GM18526 (cell line): ENCODE data around the gene KIR2DL3.
"Not testable (repeated sequence)": the region's sequence is repeated elsewhere in the genome, so short reads cannot be mapped to it uniquely, and the experiment has no call there.

ENCODE experiments used
- POLR2A ChIP-seq: IDR thresholded peaks from 3 replicates; pipeline ENCODE4 v1.6.1; 2011; ENCODE audit not compliant: insufficient read length; ENCODE audit errors: extremely low read depth

Gene KIR2DL3

DNA sequence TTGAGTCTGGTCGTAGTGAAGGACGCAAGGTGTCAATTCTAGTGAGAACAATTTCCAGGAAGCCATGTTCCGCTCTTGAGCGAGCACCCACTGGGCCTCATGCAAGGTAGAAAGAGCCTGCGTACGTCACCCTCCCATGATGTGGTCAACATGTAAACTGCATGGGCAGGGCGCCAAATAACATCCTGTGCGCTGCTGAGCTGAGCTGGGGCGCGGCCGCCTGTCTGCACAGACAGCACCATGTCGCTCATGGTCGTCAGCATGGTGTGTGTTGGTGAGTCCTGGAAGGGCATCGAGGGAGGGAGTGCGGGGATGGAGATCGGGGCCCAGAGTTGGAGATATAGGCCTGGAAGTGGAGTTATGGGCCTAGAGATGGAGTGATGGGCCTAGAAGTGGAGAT is at the start of gene KIR2DL3:
KIR2DL3 (plus strand) TSS at position 208 of the 400 bp plus-strand sequence; CDS start at position 241, 33 bp downstream.
- TF ChIP-seq POLR2A, result not testable (repeated sequence)

DNA sequence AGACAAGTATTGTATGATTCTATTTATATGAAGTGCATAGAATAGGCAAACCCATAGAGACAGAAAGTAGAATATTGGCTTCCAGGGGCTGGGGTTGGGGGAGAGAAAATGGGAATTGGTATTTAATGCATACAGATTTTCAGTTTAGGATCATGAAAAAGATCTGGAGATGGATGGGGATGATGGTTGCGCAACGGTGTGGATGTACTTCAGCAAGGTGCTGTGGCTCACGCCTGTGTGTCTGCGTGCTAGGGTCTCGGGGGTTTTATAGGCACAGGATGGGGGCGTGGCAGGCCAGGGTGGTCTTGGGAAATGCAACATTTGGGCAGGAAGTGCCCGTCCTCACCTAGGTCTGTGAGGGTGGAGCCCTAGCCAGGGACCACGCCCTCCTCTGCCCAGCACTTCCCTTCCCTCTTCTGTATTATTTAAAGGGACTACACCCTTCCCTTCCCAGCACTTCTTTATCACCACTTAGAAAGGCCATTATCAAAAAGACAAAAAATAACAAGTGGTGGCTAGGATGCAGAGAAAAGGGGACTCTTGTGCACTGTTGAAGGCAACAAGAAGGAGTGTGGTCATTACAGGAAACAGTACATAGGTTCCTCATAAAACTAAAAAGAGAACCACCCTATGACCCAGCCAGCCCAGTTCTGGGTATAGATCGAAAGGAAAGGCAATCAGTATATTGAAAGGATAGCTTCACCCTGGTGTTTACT is 46.6 kb upstream of the KIR2DL3 start:
- TF ChIP-seq POLR2A, result no peak

DNA sequence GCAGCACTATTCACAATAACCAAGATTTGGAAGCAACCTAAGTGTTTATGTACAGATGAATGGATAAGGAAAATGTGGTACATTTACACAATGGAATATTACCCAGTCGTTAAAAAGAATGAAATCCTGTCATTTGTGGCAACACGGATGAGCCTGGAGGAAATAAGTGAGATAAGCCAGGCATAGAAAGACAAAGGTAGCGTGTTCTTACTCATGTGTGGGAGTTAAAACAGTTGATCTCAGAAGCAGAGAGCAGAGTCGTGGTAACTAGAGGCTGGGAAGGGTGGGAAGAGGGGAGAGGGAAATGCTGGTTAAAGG is 46.1 kb upstream of the KIR2DL3 start:
- no peak for TF ChIP-seq POLR2A

DNA sequence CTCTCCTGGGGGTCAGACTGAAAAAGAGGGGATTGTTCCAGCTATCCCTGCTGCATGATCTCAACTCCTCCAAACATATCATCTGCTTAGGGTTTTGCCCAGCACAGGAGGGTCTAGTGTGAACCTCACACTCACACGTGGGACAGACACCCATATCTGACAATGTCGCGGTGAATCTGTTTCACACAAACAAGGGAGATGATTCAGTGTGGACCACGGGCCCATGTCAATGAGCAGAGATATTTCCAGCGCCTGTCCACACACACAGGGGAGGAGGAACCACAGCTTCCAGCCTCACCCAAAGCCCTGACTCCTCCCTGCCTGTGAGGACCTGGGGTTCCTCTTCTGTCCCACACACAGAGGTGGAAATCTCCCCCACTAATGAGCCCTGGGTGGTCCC is 43.7 kb upstream of the KIR2DL3 start:
- TF ChIP-seq POLR2A, result no peak

DNA sequence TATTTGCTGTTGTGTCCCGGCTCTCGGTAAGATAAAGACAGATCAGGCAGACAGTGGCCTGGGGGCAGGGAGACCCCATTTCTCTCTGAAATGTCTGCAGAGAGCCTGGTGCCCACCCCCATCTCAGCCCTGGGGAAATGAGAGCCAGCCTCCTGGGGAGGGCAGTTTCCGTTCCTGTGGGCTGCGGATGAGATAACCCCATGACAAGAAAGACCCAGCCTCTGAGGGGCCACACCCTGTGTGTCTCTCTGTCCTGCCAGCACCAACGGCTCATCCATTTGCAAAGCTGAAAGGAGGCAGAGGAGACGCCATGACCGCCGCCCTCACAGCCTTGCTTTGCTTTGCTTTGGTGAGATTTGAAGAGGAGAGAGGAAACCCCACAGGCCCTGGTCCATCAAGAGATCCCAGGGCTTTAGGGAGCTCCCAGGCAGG is 42.2 kb upstream of the KIR2DL3 start:
- TF ChIP-seq POLR2A, result no peak

DNA sequence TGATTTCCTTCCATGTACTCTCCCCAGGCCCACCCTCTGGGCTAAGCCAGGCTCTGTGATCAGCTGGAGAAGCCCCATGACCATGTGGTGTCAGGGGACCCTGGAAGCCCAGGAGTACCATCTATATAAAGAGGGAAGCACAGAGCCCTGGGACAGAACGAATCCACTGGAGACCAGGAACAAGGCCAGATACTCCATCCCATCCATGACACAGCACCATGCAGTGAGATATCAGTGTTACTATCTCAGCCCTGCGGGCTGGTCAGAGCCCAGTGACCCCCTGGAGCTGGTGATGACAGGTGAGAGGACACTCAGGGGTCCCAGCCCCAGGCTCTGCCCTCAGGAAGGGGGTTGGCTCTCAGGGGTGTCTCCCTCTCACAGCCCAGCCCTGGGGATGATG is 41.5 kb upstream of the KIR2DL3 start:
- no peak for TF ChIP-seq POLR2A

DNA sequence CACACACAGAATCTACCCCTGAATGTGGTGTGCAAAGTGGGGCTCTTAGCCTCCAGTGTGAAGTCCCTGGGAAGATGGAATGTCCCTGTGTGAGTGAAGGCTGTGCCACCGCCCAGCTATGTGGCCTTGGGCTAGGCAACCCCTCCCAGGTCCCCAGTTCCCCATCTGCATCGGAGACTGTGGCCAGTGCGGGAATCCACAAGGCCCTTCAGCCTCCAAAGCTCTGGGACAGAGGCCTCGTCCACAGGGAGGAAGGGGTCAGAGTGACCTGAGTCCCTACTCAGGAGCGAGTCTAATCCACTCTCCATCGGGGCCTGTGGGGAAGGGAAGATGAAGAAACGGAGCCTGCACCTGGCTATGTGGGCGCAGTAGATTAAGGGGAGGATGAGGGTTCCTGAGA is 33.4 kb upstream of the KIR2DL3 start:
- no peak for TF ChIP-seq POLR2A

DNA sequence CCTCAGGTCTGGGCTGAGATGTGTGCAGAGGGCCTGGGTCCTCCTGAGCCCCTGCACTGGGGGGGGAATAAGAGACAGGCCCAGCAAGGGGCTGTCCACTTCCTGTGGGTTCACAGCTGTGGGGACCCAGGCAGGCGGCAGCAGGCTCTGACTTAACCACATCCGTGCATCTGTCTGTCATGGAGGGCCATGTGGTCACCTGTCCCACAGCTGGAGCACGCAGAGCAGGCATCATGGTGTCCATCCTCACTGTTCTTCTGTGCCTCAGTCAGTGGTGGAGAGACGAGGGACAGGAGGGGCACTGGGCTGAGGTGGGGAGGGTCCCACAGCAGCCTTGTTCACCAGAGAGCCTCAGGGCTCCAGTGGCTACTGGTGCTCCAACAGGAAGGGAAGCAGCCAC is 30.4 kb upstream of the KIR2DL3 start:
- no peak for TF ChIP-seq POLR2A

DNA sequence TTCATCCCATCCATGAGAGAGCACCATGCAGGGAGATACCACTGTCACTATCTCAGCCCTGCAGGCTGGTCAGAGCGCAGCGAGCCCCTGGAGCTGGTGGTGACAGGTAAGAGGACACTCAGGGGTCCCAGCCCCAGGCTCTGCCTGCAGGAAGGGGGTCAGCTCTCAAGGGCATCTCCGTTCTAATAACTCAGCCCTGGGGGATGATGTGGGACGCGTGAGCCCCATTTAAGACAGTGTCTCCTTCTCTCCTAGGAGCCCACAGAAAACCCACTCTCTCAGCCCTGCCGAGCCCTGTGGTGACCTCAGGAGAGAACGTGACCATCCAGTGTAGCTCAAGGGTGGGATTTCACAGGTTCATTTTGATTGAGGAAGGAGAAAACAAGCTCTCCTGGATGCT is 29.5 kb upstream of the KIR2DL3 start:
- TF ChIP-seq POLR2A, result no peak

DNA sequence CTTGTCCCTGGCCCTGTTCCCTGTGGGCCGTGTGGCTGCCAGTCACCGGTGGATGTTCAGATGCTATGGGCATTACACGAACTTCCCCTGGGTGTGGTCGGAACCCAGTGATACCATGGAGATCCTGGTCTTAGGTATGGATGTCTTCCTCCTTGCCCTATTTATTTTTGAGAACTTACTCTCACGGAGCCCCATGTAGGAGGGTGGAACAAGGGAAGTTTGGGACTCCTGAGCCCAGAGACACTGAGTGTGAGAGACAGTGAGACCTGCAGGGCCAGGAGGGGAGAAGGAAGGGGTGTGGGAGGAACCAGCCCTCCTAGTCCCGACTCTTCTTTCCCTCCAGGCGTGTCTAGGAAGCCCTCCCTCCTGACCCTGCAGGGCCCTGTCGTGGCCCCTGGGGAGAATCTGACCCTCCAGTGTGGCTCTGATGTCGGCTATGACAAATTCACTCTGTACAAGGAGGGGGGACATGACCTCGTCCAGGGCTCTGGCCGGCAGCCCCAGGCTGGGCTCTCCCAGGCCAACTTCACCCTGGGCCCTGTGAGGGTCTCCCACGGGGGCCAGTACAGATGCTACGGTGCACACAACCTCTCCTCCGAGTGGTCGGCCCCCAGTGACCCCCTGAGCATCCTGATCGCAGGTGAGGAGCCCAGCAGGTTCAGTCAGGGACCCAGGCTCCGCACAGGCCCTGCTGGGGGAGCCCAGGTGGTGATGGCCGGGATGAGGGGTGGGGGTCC is 28.9 kb upstream of the KIR2DL3 start:
- TF ChIP-seq POLR2A, result no peak

DNA sequence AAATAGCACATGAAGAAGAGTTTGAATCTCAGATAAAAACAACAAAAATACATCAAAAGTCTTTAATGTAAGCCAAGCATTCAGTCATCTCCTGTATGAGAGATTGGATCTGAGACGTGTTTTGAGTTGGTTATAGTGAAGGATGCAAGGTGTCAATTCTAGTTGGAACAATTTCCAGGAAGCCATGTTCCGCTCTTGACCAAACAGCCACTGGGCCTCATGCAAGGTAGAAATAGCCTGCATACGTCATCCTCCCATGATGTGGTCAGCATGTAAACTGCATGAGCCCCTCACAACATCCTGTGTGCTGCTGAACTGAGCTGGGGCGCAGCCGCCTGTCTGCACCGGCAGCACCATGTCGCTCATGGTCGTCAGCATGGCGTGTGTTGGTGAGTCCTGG is 14.2 kb upstream of the KIR2DL3 start, which contains the start of gene KIR3DL3:
KIR3DL3 (plus strand) TSS at position 301 of the 400 bp plus-strand sequence; CDS start at position 356, 55 bp downstream.
- no peak for TF ChIP-seq POLR2A

DNA sequence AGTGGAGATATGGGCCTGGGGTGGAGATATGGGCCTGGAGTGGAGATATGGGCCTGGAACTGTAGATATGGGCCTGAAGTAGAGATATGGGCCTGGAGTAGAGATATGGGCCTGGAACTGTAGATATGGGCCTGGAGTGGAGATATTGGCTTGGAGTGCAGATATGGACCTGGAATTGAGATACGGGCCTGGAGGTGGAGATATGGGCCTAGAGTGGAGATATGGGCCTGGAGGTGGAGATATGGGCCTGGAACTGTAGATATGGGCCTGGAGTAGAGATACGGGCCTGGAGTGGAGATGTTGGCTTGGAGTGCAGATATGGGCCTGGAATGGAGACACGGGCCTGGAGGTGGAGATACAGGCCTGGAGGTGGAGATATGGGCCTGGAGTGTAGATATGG is 13.7 kb upstream of the KIR2DL3 start:
- TF ChIP-seq POLR2A, result no peak

DNA sequence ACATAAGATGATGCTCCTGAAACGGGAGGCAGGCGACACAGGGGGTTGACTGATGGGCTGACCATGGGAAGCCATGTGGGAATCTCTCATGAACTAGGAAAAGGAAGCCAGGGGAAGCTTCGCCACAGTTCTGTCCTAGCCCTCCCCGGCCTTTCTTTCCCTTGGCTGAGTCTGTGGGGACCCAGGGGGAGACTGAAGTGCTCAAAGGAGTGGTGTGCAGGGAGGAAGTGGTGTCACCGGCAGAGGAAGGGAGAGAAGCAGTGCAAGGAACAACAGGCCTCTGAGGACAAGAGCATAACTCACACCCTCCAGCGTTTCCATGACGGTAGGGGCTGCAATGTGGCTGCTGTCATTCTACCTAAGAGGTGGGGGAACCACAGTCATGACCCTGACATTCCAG is 13.0 kb upstream of the KIR2DL3 start:
- no peak for TF ChIP-seq POLR2A

DNA sequence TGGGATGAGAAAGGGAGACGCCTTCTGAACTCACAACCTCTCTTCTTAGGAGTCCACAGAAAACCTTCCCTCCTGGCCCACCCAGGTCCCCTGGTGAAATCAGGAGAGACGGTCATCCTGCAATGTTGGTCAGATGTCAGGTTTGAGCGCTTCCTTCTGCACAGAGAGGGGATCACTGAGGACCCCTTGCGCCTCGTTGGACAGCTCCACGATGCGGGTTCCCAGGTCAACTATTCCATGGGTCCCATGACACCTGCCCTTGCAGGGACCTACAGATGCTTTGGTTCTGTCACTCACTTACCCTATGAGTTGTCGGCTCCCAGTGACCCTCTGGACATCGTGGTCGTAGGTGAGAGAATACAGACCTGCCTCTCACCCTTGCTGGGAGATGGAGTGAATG is 10.8 kb upstream of the KIR2DL3 start:
- no peak for TF ChIP-seq POLR2A

DNA sequence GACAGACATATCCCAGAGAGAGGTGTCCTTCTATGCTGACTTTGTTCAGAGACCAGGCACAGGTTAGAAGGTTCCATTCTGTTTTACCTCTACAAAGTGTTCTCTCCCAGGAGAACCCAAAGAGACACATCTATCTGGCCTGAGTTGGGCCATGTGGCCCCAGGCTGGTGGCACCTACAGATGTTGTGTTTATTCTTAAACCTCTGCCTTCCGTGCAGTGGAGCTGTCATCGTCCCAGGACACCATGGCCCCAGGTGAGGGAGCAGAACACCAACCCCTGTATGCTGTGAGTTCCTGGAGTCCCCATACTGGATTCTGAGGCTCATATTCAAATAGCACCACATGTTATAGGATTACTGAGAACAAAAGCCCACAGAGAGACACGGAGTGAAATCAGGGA is 10.1 kb upstream of the KIR2DL3 start:
- TF ChIP-seq POLR2A, result no peak

DNA sequence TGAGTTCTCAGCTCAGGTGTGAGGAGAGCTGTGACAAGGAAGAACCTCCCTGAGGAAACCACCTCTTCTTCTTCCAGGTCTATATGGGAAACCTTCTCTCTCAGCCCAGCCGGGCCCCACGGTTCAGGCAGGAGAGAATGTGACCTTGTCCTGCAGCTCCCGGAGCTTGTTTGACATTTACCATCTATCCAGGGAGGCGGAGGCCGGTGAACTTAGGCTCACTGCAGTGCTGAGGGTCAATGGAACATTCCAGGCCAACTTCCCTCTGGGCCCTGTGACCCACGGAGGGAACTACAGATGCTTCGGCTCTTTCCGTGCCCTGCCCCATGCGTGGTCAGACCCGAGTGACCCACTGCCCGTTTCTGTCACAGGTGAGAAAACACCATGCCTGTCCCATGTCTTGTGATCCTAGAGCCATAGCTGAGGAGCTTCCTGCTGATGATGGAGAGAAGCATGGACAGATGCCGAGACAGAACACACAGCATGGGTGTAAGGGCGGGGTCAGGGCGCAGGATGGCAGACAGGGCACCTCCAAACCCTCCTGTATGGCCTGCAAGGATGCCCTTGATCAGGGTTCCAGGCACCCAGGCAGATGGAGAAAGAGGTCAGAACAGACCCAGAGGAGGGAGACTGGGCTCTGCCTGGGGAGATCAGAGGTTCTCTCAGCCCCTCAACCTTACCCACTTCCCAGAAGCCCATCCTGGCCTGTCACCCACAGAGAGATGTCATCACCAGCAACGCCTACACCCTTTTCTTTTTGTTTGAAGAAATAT is 8.7 kb upstream of the KIR2DL3 start:
- no peak for TF ChIP-seq POLR2A
